Mucosa of rectum (tissue), 2 donors: Measurements from ENCODE around the gene ALK.

Experiments
- H3K27ac ChIP-seq, 2 donors: one replicate each; pipeline ENCODE4 v1.7.0; 2013; ENCODE audit warnings: inconsistent platforms in 2 of 2, low read depth in 2 of 2, low read length in 2 of 2
- H3K27me3 ChIP-seq, 2 donors: one replicate each; pipeline ENCODE4 v1.7.0; 2013; ENCODE audit warnings: low read length in 2 of 2; ENCODE audit not compliant: control insufficient read depth in 2 of 2, insufficient read depth in 2 of 2
- H3K36me3 ChIP-seq, 2 donors: one replicate each; pipeline ENCODE4 v1.7.0; 2013; ENCODE audit warnings: low read length in 2 of 2; ENCODE audit not compliant: control insufficient read depth in 2 of 2, insufficient read depth in 2 of 2
- H3K4me1 ChIP-seq, 2 donors: one replicate each; pipeline ENCODE4 v1.7.0; 2013; ENCODE audit warnings: low read length in 2 of 2, mild to moderate bottlenecking in 1 of 2; ENCODE audit not compliant: control insufficient read depth in 2 of 2, insufficient read depth in 2 of 2
- H3K4me3 ChIP-seq, 2 donors: one replicate each; pipeline ENCODE4 v1.7.0; 2013; ENCODE audit warnings: low read length in 2 of 2
- H3K9ac ChIP-seq, 2 donors: one replicate each; pipeline ENCODE4 v1.7.0; 2013; ENCODE audit warnings: low read length in 2 of 2, low read depth in 1 of 2, mild to moderate bottlenecking in 1 of 2
- H3K9me3 ChIP-seq, 2 donors: one replicate each; pipeline ENCODE4 v1.7.0; 2013; ENCODE audit warnings: low read length in 2 of 2; ENCODE audit not compliant: control insufficient read depth in 2 of 2
- donor health status: healthy.
- donor health status: Normal muscosa, but diverticular disease.

The ALK gene

DNA sequence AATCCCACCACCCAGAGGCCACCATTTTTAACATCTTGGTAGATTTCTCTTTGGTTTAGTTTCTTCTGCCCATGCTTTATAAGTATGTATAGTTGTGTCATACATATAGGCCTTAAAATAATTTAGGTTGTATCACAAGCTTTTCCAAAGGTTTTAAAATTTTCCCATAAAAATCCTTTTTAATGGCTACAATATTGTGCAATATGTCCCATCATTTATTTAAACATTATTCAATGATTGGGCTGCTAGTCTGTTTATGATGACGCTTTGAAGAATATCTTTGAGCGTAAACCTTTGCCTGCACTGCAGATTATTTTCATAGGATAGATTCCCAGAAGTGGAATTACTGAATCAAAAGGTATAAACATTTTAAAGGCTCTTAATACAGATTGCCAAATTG, 588.8 kb downstream of the ALK start:
- H3K36me3 ChIP-seq: no peaks in the 10 kb centered on the region
- H3K27me3 ChIP-seq: no peaks in the 10 kb centered on the region
- H3K27ac ChIP-seq: no peak overlapping the region
- H3K9ac ChIP-seq: no peak overlapping the region
- H3K9me3 ChIP-seq: no peaks in the 10 kb centered on the region
- H3K4me3 ChIP-seq: no peak overlapping the region
- no peaks in the 10 kb centered on the region for H3K4me1 ChIP-seq

DNA sequence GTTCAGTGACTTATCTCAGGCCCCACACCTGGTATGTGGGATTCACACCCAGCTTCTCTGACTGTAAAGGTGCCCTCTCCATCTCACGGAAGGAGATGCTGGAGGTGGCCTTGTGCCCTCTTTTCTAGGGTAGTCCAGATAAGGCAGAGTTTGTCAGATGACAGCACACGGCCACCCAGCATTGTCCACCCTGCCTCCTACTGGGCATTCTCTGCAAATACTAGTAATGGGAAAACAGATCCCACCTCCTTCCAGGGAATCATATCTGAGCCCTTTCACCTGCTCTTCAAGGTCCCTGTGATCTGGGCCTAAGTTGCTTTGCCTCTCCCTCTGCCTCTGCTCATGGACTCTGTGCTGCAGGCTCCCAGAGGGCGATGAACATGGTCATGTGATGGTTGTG, 591.5 kb downstream of the ALK start:
- no peaks in the 10 kb centered on the region for H3K9me3 ChIP-seq
- no peaks in the 10 kb centered on the region for H3K36me3 ChIP-seq
- H3K27me3 ChIP-seq: no peaks in the 10 kb centered on the region
- no peak overlapping the region for H3K27ac ChIP-seq
- no peak overlapping the region for H3K4me3 ChIP-seq
- no peak overlapping the region for H3K9ac ChIP-seq
- no peaks in the 10 kb centered on the region for H3K4me1 ChIP-seq

DNA sequence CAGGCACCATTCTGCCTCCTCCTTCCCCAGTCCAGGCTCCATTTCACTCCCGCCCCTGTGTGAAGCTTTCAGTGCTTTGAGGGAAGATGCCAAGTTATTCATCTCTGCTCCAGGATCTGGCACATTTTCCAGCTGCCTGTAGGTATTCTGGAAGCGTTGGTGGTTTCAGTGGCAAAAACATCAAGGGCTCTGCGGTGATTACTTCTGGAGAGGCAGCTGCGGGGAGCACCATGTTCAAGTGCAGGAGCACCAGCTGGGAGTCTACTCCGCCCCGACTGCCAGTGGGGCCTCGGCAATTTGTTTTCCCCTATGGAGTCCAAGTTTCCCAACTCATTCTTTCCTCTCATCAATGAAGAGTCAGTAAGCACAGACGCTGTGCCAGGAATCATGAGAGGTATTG, 594.5 kb downstream of the ALK start:
- Histone ChIP-seq H3K27ac (no peak overlapping the region), H3K4me3 (no peak overlapping the region), H3K9ac (no peak overlapping the region), H3K36me3 (no peaks in the 10 kb centered on the region), H3K9me3 (no peaks in the 10 kb centered on the region), H3K4me1 (no peaks in the 10 kb centered on the region), H3K27me3 (peaks cover 0 to 2% of the 10 kb centered on the region in 2 donors)

DNA sequence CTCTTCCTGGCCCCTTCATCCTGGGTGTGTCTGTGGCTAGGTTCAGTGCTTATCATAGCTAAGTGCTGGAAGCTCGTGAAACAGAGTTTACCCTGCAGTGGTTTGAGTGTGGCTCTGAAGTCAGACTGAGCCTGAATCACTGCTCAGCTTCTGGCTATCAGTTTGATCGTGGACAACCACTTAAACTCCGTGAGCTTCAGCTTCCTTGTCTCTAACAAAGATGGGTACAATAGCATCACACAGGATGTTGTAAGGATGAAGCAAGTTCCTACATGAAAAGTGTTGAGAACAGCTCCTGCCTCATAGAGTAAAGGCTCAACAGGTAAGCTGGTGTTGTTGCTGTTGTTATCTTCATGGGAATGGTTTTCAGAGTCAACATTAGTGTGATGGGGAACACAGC, 595.8 kb downstream of the ALK start:
- Histone ChIP-seq H3K27me3 (peaks cover 0 to 2% of the 10 kb centered on the region in 2 donors), H3K4me1 (no peaks in the 10 kb centered on the region), H3K27ac (no peak overlapping the region)

DNA sequence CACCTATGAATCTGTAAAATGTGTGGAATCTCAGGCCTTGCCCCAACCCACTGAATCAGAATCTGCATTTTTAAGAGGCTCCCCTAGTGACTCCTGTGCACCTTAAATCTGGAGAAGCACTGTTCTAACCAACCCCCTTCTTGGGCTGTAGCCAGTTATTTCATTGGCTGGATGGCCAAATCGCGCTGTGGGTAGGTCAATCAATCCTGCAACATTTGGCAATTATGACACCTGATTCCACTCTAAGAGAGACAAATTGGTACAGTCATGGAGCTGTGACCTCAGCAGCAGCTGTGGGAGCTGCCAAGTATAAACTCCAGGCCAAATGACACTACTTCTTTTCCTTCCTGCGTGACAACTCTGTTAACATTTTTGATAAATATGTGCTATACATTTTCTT, 597.4 kb downstream of the ALK start:
- no peak overlapping the region for H3K9ac ChIP-seq

More for the DNA sequence above, 595.8 kb downstream of the ALK start:
- Histone ChIP-seq H3K4me3 (no peak overlapping the region), H3K9me3 (no peaks in the 10 kb centered on the region), H3K36me3 (no peaks in the 10 kb centered on the region), H3K9ac (no peak overlapping the region)

DNA sequence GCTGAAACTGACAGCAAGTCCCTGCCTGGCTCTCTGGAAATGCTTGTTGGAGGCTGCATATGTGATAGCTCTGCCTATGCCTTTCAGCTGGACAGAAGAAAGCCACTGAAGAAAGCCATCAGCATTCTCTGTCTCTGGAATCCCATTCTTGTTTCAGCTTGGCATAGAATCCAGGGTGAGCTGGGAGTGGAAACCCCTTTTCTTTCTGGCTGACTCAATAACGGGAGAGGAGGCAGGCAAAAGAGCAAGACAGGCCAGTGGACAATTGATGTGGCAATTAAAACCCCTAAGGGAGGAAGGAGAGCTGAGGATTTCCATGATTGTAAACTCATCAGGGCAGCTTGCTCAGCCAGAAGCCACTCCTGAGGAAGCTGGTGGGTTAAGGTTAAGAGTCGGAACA, 598.1 kb downstream of the ALK start:
- no peaks in the 10 kb centered on the region for H3K9me3 ChIP-seq
- H3K4me3 ChIP-seq: no peak overlapping the region
- H3K27me3 ChIP-seq: peaks cover 0 to 2% of the 10 kb centered on the region in 2 donors
- no peaks in the 10 kb centered on the region for H3K4me1 ChIP-seq
- no peak overlapping the region for H3K9ac ChIP-seq
- no peaks in the 10 kb centered on the region for H3K36me3 ChIP-seq
- H3K27ac ChIP-seq: no peak overlapping the region

More for the DNA sequence above, 597.4 kb downstream of the ALK start:
- Histone ChIP-seq H3K4me3 (no peak overlapping the region), H3K9me3 (no peaks in the 10 kb centered on the region), H3K27ac (no peak overlapping the region), H3K27me3 (peaks cover 0 to 2% of the 10 kb centered on the region in 2 donors), H3K36me3 (no peaks in the 10 kb centered on the region), H3K4me1 (no peaks in the 10 kb centered on the region)

DNA sequence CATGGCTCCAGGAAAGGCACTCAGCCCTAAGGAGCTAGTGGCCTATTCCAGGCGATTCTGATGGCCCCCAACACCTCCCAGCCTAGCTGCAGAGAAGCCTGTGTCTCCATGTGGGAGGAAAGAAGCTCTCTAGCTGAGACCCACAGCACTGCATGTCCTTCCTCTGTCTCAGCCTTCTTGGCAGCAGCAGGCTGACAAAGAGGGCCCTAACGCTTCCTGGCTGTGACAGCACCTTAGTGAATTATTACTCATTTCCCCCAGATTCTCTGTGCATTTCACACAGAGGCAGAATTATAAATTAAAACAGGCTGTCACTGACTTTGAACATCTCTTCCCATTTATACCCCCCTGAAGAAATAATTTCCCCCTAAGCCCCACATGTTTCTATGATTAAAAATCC, 599.4 kb downstream of the ALK start:
- Histone ChIP-seq H3K4me1 (no peaks in the 10 kb centered on the region), H3K4me3 (no peak overlapping the region), H3K27me3 (peaks cover 0 to 2% of the 10 kb centered on the region in 2 donors), H3K9ac (no peak overlapping the region), H3K36me3 (no peaks in the 10 kb centered on the region), H3K9me3 (no peaks in the 10 kb centered on the region), H3K27ac (no peak overlapping the region)

DNA sequence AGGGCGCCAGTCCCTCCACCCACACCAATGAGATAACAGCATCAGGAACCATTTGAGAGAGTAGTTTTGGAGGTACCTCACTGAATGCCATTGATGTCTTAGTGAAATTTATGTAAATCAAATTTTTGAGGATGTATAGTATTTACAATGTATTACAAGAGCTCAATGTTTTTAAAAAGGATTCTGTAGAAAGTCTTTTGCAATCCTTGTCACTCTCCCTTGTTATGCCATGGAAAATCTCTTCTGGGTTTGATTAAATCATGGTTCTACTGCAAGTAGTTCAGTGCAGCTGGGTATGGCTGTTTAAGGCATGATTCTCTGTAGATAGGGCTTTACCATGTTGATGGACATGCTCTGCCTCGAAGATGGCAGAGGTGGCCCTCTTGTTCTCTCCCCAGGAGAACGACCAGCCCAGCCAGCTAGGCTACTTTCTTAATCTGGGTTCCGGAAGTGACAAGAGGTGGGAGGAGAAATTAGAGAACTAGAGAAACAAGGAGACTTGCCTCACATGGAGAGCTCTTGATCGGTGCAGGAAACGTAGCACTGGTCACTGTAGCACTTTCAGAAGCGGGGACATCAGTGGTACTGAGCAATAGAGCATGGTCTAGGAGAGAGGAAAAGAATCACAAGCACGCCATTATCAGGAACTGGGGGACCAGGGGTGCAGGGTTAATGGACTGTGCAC, 603.4 kb downstream of the ALK start:
- Histone ChIP-seq H3K36me3 (no peaks in the 10 kb centered on the region), H3K4me1 (peaks cover 0 to 4% of the 10 kb centered on the region in 2 donors), H3K4me3 (no peak overlapping the region), H3K9ac (no peak overlapping the region), H3K27ac (no peak overlapping the region), H3K9me3 (no peaks in the 10 kb centered on the region), H3K27me3 (peaks cover 0 to 6% of the 10 kb centered on the region in 2 donors)

DNA sequence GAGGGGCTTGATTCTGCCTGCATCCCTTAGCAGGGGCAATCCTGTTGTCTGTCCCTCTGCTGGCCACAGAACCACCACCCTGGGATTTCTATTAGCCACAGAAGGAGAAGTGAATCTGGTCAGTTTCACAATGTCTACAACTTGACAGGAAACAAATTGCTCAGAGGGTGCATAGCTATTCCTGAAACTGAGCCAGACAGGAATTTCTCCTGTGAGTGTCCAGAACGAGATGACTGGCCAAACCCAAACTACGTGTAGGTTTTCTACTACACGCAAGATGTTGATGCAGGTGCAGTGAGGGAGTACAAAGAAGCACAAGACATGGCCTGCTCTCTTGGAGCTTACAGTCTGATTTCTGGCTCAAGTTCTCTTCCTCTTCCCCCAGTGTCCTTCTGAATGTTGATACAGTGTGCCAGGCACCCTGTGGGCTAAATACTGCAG, 604.3 kb downstream of the ALK start:
- no peak overlapping the region for H3K27ac ChIP-seq

DNA sequence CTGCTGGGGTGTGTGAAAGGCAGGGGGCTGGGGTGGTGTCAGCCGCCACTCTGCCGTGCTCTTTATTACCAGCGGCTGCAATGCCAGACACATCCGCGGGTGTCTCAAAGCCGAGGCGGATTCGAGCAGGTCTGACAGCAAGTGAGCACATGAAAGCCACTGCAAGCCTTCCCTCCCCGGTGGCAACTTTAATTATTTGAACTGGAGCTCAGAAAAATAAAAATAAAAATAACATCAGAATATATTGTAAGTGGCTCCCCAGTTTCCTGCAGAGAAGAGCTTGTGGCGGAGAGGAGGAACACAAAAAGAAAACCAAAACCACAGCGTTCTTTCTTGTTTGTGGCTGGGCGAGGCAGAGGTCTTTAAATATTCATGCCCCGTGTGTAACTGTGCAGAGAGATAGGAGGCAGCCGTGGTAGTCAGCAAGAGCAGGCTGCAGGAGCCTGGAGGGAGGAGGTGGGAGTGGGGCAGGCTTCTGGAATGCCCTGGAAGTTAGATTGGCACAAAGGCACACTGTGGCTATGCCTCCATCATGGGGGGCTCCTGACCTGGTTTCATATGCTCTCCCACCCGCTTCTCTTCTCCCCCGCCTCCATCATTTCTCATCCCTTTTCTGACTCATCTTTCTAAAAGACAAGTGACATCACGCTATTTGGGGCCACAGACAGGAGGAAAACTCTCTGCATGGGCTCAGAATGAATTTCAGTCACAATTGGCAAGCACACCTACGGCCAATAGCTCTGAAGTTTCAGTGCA, 606.4 kb downstream of the ALK start:
- Histone ChIP-seq H3K9me3 (no peaks in the 10 kb centered on the region), H3K4me3 (peak overlapping the region; percentile 20 to 50), H3K27ac (no peak overlapping the region), H3K9ac (no peak overlapping the region), H3K4me1 (peaks cover 0 to 4% of the 10 kb centered on the region in 2 donors), H3K36me3 (no peaks in the 10 kb centered on the region), H3K27me3 (peaks cover 0 to 6% of the 10 kb centered on the region in 2 donors)

More for the DNA sequence above, 604.3 kb downstream of the ALK start:
- no peak overlapping the region for H3K4me3 ChIP-seq
- H3K27me3 ChIP-seq: peaks cover 0 to 6% of the 10 kb centered on the region in 2 donors
- H3K4me1 ChIP-seq: peaks cover 0 to 4% of the 10 kb centered on the region in 2 donors
- H3K9me3 ChIP-seq: no peaks in the 10 kb centered on the region
- H3K36me3 ChIP-seq: no peaks in the 10 kb centered on the region
- H3K9ac ChIP-seq: no peak overlapping the region
